Effector memory CD4-positive, alpha-beta T cell (primary cell): Measurements from ENCODE around the gene CD52.
"Not testable (repeated sequence)": the region's sequence is repeated elsewhere in the genome, so short reads cannot be mapped to it uniquely, and the experiment has no call there.

Experiments
- DNase-seq, 3 donors: peaks; one replicate each; pipeline ENCODE4 v3.0.0-alpha.2; 2020
- H3K27ac ChIP-seq: 2 replicates; pipeline ENCODE4 v1.7.0; 2013; ENCODE audit warnings: mild to moderate bottlenecking, low read length, moderate library complexity; ENCODE audit not compliant: insufficient read depth, poor library complexity, severe bottlenecking
- H3K27me3 ChIP-seq: replicated peaks from 2 replicates; pipeline ENCODE4 v1.7.0; 2013; ENCODE audit warnings: mild to moderate bottlenecking, low read length; ENCODE audit not compliant: insufficient read depth, control insufficient read depth, poor library complexity, severe bottlenecking
- H3K36me3 ChIP-seq: 2 replicates; pipeline ENCODE4 v1.7.0; 2013; ENCODE audit warnings: mild to moderate bottlenecking, low read length, moderate library complexity; ENCODE audit not compliant: control insufficient read depth, insufficient read depth
- H3K4me1 ChIP-seq: 2 replicates; pipeline ENCODE4 v1.7.0; 2013; ENCODE audit warnings: low read length, mild to moderate bottlenecking; ENCODE audit not compliant: control insufficient read depth, insufficient read depth, poor library complexity, severe bottlenecking
- H3K4me3 ChIP-seq: 2 replicates; pipeline ENCODE4 v1.7.0; 2013; ENCODE audit warnings: low read length, low read depth, mild to moderate bottlenecking; ENCODE audit not compliant: insufficient read depth, poor library complexity, severe bottlenecking
- H3K9me3 ChIP-seq: 2 replicates; pipeline ENCODE4 v1.7.0; 2013; ENCODE audit warnings: mild to moderate bottlenecking, low read length, moderate library complexity; ENCODE audit not compliant: control insufficient read depth

The CD52 gene

GRCh38 chr1:26291433-26291832, 26.3 kb upstream of the CD52 start:
- no peak for DNase-seq
- Histone ChIP-seq H3K4me1 (peaks cover 58% of the 10 kb centered on the region), H3K4me3 (no peak overlapping the region), H3K27ac (peak overlapping the region; percentile 89), H3K9me3 (no peaks in the 10 kb centered on the region), H3K36me3 (no peaks in the 10 kb centered on the region), H3K27me3 (no peaks in the 10 kb centered on the region)

DNA sequence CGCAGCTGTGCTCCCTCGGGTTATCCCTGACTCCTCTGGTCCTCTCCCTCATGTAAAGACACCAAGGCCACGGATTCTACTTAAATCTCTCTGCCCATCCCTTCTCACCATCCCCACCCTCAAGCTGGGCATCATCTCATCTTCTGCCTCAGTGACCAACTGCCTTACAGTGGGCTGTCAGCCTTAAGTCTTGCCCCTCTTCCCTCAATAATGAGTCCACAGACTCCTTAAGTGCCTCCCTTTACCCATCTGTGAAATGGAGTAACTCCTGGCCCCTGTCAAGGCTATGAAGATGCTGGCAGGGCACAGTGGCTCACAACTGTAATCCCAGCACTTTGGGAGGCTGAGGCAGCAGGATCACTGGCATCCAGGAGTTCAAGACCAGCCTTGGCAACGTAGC, 25.8 kb upstream of the CD52 start:
- peaks cover 53% of the 10 kb centered on the region for H3K4me1 ChIP-seq
- no peaks in the 10 kb centered on the region for H3K36me3 ChIP-seq

DNA sequence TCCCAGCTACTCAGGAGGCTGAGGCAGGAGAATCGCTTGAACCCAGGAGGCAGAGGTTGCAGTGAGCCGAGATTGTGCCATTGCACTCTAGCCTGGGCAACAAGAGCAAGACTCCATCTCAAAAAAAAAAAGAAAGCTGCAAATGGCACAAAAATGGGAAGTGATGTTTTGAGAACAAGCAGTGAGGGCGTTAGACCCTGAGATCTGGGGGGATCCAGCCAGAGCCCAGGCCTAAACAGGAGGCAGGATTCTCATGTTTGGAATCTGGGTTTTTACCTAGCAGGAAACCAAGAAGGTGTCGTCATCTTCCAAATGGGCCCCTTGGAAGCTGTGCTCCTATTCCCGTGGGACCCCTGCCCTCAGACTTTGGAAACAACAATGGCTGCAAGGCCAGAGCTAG, 25.0 kb upstream of the CD52 start:
- Histone ChIP-seq H3K4me1 (peaks cover 45% of the 10 kb centered on the region), H3K27ac (peak overlapping the region; percentile 15)
- DNase-seq, H3K27me3 ChIP-seq, H3K9me3 ChIP-seq, H3K36me3 ChIP-seq, H3K4me3 ChIP-seq: not testable (repeated sequence)

More for the DNA sequence above, 25.8 kb upstream of the CD52 start:
- Histone ChIP-seq H3K27ac (peak overlapping the region; percentile 51), H3K4me3 (no peak overlapping the region), H3K9me3 (no peaks in the 10 kb centered on the region), H3K27me3 (no peaks in the 10 kb centered on the region)
- no peak for DNase-seq

DNA sequence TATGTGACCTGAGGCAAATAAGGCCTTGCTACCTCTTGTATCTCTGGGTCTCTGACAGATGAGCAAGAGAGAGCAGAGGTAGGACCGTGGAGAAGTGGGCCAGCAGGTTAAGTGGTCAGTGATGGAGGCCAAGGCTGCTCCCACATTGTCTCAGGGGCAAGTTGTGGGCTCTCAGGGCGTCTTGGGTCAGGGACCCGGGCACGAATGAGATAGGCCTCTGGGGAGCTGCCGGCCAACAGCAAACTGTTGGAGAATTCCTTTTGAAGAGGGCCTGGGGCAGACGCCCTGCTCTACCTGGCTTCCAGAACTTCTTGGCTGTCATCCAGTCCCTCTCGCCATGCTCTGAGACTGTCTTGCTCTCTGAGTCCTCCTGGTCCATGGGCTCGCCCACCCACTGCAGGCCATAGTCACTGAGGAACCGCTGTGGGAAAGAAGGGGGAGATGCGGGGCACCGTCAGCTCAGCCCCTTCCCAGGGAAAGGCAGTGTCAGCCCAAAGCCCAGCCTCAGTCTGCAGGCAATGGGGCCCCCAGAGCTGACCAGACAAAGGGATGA, 23.8 kb upstream of the CD52 start:
- Histone ChIP-seq H3K4me3 (no peak overlapping the region), H3K4me1 (peaks cover 32% of the 10 kb centered on the region), H3K27me3 (no peaks in the 10 kb centered on the region), H3K36me3 (no peaks in the 10 kb centered on the region), H3K9me3 (no peaks in the 10 kb centered on the region), H3K27ac (no peak overlapping the region)
- no peak for DNase-seq

GRCh38 chr1:26295194-26296138, 22.3 kb upstream of the CD52 start:
- H3K4me1 ChIP-seq, result peaks cover 18% of the 10 kb centered on the region
- no peaks in the 10 kb centered on the region for H3K36me3 ChIP-seq
- no peaks in the 10 kb centered on the region for H3K27me3 ChIP-seq
- H3K4me3 ChIP-seq, result no peak overlapping the region
- no peak overlapping the region for H3K27ac ChIP-seq
- H3K9me3 ChIP-seq, result no peaks in the 10 kb centered on the region
- no peak for DNase-seq

GRCh38 chr1:26296340-26297056, 21.3 kb upstream of the CD52 start:
- H3K4me3 ChIP-seq, result no peak overlapping the region
- no peaks in the 10 kb centered on the region for H3K9me3 ChIP-seq
- H3K27ac ChIP-seq, result no peak overlapping the region
- no peaks in the 10 kb centered on the region for H3K36me3 ChIP-seq
- no peaks in the 10 kb centered on the region for H3K27me3 ChIP-seq
- no peak for DNase-seq
- peaks cover 13% of the 10 kb centered on the region for H3K4me1 ChIP-seq

- Histone ChIP-seq H3K27ac (no peak overlapping the region), H3K36me3 (no peaks in the 10 kb centered on the region), H3K9me3 (no peaks in the 10 kb centered on the region), H3K4me3 (no peak overlapping the region), H3K4me1 (peaks cover 6% of the 10 kb centered on the region), H3K27me3 (no peaks in the 10 kb centered on the region)
- no peak for DNase-seq
Observed at GRCh38 chr1:26297057-26297790, 20.5 kb upstream of the CD52 start.

- DNase-seq, result no peak
- Histone ChIP-seq H3K27ac (no peak overlapping the region), H3K4me1 (peaks cover 6% of the 10 kb centered on the region)
Observed at GRCh38 chr1:26297791-26298124, 20.0 kb upstream of the CD52 start.

DNA sequence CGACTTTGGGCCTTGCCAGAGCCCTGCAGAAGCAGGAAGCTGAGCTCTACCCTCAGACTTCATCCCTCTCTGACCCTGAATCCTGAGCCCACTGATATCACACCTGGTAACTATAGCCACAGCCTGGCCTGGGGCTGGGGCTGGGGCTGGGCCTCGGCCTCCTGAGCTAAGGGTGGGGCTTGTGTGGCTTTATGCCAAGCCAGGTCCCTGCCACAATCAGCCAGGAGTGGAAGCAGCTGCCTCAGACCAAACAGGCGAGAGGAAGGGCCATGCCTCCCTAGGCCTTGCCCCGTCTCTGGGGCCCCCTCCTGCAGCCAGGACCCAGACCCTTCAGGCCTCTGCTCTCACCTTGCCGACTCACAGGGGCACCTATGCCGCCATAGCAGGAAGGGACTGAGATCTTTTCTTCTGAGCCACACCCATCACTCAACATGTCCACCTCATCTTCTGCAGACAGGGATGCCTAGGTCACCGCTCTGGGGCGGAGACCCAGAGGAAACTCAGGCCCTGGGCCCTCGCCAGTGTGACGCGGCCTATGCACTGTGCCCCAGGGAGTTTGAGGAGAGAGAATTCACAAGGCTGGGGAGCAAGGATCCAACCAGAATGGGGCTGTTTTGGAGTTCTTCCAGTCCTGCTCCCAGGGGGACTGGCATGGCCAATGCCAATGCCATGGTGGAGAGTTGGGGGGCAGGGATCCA, 17.0 kb upstream of the CD52 start:
- Histone ChIP-seq H3K4me3 (no peak overlapping the region), H3K4me1 (peaks cover 8% of the 10 kb centered on the region), H3K27ac (no peak overlapping the region), H3K36me3 (no peaks in the 10 kb centered on the region), H3K27me3 (no peaks in the 10 kb centered on the region), H3K9me3 (no peaks in the 10 kb centered on the region)
- no peak for DNase-seq

More at GRCh38 chr1:26297791-26298124, 20.0 kb upstream of the CD52 start:
- no peaks in the 10 kb centered on the region for H3K36me3 ChIP-seq
- no peaks in the 10 kb centered on the region for H3K27me3 ChIP-seq
- H3K4me3 ChIP-seq, result no peak overlapping the region
- no peaks in the 10 kb centered on the region for H3K9me3 ChIP-seq
